ENCODE data around the gene NBAS. TPM values are rescaled to one million over a fixed set of nuclear protein-coding genes. Genes with fewer than 3 reads are reported as not detected.

The NBAS gene
- polyA plus RNA-seq, 2 of the 4 experiments (the other 2 are of a cell fraction): 16.7 to 34.9 TPM

GRCh38 chr2:15363734-15364133 is 197.4 kb downstream of the NBAS start (continued):
- no peak for TF ChIP-seq EP300 (IDR thresholded peaks at IDR 0.05)

GRCh38 chr2:15363142-15363541 is 198.0 kb downstream of the NBAS start:
- no peak for ATAC-seq
- CTCF ChIA-PET: no interaction called here
- H3K27ac ChIP-seq: no peak overlapping the region

More at GRCh38 chr2:15363142-15363541, 198.0 kb downstream of the NBAS start:
- POLR2A ChIA-PET: no interaction called here
- FAIRE-seq (no peak), DNase-seq (ENCODE audit: low read depth in 1 of 2, low spot score in 1 of 2) (peak in 1 of 2 experiments; percentile 4)
- peaks cover 17% of the 10 kb centered on the region for H3K4me1 ChIP-seq
- TF ChIP-seq HMGXB4 (CRISPR knock-in tag; IDR thresholded peaks at IDR 0.05; ENCODE audit: borderline replicate concordance): no peak
- TF ChIP-seq NFE2L2 (conservative IDR thresholded peaks at IDR 0.05; ENCODE audit: low read length): no peak
- TF ChIP-seq FOSB (CRISPR knock-in tag; IDR thresholded peaks at IDR 0.05): no peak
- TF ChIP-seq HOXB13 (CRISPR knock-in tag; IDR thresholded peaks at IDR 0.05; ENCODE audit: low read depth): no peak
- TF ChIP-seq, protein P1, sequence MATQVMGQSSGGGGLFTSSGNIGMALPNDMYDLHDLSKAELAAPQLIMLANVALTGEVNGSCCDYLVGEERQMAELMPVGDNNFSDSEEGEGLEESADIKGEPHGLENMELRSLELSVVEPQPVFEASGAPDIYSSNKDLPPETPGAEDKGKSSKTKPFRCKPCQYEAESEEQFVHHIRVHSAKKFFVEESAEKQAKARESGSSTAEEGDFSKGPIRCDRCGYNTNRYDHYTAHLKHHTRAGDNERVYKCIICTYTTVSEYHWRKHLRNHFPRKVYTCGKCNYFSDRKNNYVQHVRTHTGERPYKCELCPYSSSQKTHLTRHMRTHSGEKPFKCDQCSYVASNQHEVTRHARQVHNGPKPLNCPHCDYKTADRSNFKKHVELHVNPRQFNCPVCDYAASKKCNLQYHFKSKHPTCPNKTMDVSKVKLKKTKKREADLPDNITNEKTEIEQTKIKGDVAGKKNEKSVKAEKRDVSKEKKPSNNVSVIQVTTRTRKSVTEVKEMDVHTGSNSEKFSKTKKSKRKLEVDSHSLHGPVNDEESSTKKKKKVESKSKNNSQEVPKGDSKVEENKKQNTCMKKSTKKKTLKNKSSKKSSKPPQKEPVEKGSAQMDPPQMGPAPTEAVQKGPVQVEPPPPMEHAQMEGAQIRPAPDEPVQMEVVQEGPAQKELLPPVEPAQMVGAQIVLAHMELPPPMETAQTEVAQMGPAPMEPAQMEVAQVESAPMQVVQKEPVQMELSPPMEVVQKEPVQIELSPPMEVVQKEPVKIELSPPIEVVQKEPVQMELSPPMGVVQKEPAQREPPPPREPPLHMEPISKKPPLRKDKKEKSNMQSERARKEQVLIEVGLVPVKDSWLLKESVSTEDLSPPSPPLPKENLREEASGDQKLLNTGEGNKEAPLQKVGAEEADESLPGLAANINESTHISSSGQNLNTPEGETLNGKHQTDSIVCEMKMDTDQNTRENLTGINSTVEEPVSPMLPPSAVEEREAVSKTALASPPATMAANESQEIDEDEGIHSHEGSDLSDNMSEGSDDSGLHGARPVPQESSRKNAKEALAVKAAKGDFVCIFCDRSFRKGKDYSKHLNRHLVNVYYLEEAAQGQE (IDR thresholded peaks at IDR 0.05): no peak
- no peak for TF ChIP-seq CBX2 (IDR thresholded peaks at IDR 0.05; ENCODE audit: borderline replicate concordance, low read depth)
- TF ChIP-seq FOSL2 (IDR thresholded peaks at IDR 0.05): no peak
- TF ChIP-seq FOSL2 (CRISPR knock-in tag; IDR thresholded peaks at IDR 0.05): no peak
- TF ChIP-seq USF2 (IDR thresholded peaks at IDR 0.05): no peak
- no peak for TF ChIP-seq EHF (CRISPR knock-in tag; IDR thresholded peaks at IDR 0.05)
- no peak for TF ChIP-seq E2F6 (IDR thresholded peaks at IDR 0.05; ENCODE audit: borderline replicate concordance, low read depth)
- TF ChIP-seq ESRRA (IDR thresholded peaks at IDR 0.05; ENCODE audit: borderline replicate concordance, low read length): no peak
- TF ChIP-seq JUN (IDR thresholded peaks at IDR 0.05): no peak
- no peak for TF ChIP-seq FOXS1 (CRISPR knock-in tag; IDR thresholded peaks at IDR 0.05)
- no peak for TF ChIP-seq KDM1A (IDR thresholded peaks at IDR 0.05; ENCODE audit: low read depth)
- no peaks in the 10 kb centered on the region for H3K9me3 ChIP-seq
- no peak overlapping the region for H3K4me2 ChIP-seq
- no peak overlapping the region for H3K4me3 ChIP-seq

All from A549 (cell line).